ENCODE results near the gene HS3ST5.

Gene HS3ST5

GRCh38 chr6:114202389-114202788, 140.4 kb downstream of the HS3ST5 start:
- in situ Hi-C loops (cut with MboI; ENCODE audit: low sequenced_read_pairs) = no loop called here

GRCh38 chr6:114200891-114201290, 141.9 kb downstream of the HS3ST5 start:
- in situ Hi-C loops (cut with MboI; ENCODE audit: low sequenced_read_pairs) = no loop called here

GRCh38 chr6:114195631-114196403, 147.0 kb downstream of the HS3ST5 start:
- in situ Hi-C loops (cut with MboI; ENCODE audit: low sequenced_read_pairs) = no loop called here

GRCh38 chr6:114195027-114195365, 147.8 kb downstream of the HS3ST5 start:
- in situ Hi-C loops (cut with MboI; ENCODE audit: low sequenced_read_pairs) = no loop called here

- in situ Hi-C loops (cut with MboI; ENCODE audit: low sequenced_read_pairs) = no loop called here
Measured at GRCh38 chr6:114194362-114195026, 148.3 kb downstream of the HS3ST5 start.

- in situ Hi-C loops (cut with MboI; ENCODE audit: low sequenced_read_pairs) = no loop called here
Measured at GRCh38 chr6:114187563-114187962, 155.3 kb downstream of the HS3ST5 start.

- in situ Hi-C loops (cut with MboI; ENCODE audit: low sequenced_read_pairs) = no loop called here
Measured at GRCh38 chr6:114181664-114182063, 161.2 kb downstream of the HS3ST5 start.

- in situ Hi-C loops (cut with MboI; ENCODE audit: low sequenced_read_pairs) = no loop called here
Measured at GRCh38 chr6:114179411-114179810, 163.4 kb downstream of the HS3ST5 start.

- in situ Hi-C loops (cut with MboI; ENCODE audit: low sequenced_read_pairs) = no loop called here
Measured at GRCh38 chr6:114176726-114177125, 166.1 kb downstream of the HS3ST5 start.

- in situ Hi-C loops (cut with MboI; ENCODE audit: low sequenced_read_pairs) = no loop called here
Measured at GRCh38 chr6:114172576-114173260, 170.1 kb downstream of the HS3ST5 start.

- in situ Hi-C loops (cut with MboI; ENCODE audit: low sequenced_read_pairs) = no loop called here
Measured at GRCh38 chr6:114171473-114171872, 171.3 kb downstream of the HS3ST5 start.

GRCh38 chr6:114170958-114171387, 171.8 kb downstream of the HS3ST5 start:
- in situ Hi-C loops (cut with MboI; ENCODE audit: low sequenced_read_pairs) = no loop called here

- in situ Hi-C loops (cut with MboI; ENCODE audit: low sequenced_read_pairs) = no loop called here
Measured at GRCh38 chr6:114170372-114170771, 172.5 kb downstream of the HS3ST5 start.

- in situ Hi-C loops (cut with MboI; ENCODE audit: low sequenced_read_pairs) = no loop called here
Measured at GRCh38 chr6:114169763-114170162, 173.1 kb downstream of the HS3ST5 start.

GRCh38 chr6:114167583-114168576, 174.9 kb downstream of the HS3ST5 start:
- in situ Hi-C loops (cut with MboI; ENCODE audit: low sequenced_read_pairs) = no loop called here

- in situ Hi-C loops (cut with MboI; ENCODE audit: low sequenced_read_pairs) = no loop called here
Measured at GRCh38 chr6:114164207-114164606, 178.6 kb downstream of the HS3ST5 start.

- in situ Hi-C loops (cut with MboI; ENCODE audit: low sequenced_read_pairs) = no loop called here
Measured at GRCh38 chr6:114162691-114163347, 180.0 kb downstream of the HS3ST5 start.

GRCh38 chr6:114160881-114161280, 181.9 kb downstream of the HS3ST5 start:
- in situ Hi-C loops (cut with MboI; ENCODE audit: low sequenced_read_pairs) = no loop called here

GRCh38 chr6:114159727-114160126, 183.1 kb downstream of the HS3ST5 start:
- in situ Hi-C loops (cut with MboI; ENCODE audit: low sequenced_read_pairs) = no loop called here

All from HL-60/S4 (cell line).